Epithelial cell of esophagus (primary cell): ENCODE data around the gene ASZ1.

Source experiments
- DNase-seq: peaks from one replicate; pipeline ENCODE4 v3.0.0; 2010; ENCODE audit warnings: low read depth
- H3K4me3 ChIP-seq: 2 replicates; pipeline ENCODE4 v1.5.1; 2011; ENCODE audit warnings: mild to moderate bottlenecking, low read length, control low read depth
- TF ChIP-seq, protein P1 (sequence below): IDR thresholded peaks from 2 replicates; pipeline ENCODE4 v1.5.1; 2011; ENCODE audit warnings: low read depth, mild to moderate bottlenecking, low read length, control low read depth, inconsistent platforms; ENCODE audit not compliant: insufficient read depth; ENCODE audit errors: missing control alignments

The ASZ1 gene

DNA sequence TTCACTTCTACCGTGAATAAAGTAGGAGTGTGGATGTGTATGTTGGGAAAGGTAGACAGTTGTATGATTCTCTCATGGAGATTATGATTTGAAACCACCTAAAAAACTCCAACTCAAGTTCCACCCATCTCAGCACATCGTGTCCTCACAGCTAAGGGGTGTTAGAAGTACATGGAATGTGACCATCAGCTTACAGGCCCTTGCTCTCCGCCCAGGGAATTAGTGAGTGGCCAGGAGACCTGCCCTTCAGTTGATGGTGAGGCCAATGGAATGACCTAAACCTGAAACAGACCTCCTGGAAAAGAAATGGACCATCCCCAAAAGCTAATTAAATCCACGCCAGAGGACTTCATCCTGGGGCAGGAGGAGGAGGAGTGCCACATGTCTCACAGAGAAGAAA is 102.3 kb downstream of the ASZ1 start:
- TF ChIP-seq, protein P1, sequence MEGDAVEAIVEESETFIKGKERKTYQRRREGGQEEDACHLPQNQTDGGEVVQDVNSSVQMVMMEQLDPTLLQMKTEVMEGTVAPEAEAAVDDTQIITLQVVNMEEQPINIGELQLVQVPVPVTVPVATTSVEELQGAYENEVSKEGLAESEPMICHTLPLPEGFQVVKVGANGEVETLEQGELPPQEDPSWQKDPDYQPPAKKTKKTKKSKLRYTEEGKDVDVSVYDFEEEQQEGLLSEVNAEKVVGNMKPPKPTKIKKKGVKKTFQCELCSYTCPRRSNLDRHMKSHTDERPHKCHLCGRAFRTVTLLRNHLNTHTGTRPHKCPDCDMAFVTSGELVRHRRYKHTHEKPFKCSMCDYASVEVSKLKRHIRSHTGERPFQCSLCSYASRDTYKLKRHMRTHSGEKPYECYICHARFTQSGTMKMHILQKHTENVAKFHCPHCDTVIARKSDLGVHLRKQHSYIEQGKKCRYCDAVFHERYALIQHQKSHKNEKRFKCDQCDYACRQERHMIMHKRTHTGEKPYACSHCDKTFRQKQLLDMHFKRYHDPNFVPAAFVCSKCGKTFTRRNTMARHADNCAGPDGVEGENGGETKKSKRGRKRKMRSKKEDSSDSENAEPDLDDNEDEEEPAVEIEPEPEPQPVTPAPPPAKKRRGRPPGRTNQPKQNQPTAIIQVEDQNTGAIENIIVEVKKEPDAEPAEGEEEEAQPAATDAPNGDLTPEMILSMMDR, result no peak
- DNase-seq, result no peak
- H3K4me3 ChIP-seq, result no peak overlapping the region

DNA sequence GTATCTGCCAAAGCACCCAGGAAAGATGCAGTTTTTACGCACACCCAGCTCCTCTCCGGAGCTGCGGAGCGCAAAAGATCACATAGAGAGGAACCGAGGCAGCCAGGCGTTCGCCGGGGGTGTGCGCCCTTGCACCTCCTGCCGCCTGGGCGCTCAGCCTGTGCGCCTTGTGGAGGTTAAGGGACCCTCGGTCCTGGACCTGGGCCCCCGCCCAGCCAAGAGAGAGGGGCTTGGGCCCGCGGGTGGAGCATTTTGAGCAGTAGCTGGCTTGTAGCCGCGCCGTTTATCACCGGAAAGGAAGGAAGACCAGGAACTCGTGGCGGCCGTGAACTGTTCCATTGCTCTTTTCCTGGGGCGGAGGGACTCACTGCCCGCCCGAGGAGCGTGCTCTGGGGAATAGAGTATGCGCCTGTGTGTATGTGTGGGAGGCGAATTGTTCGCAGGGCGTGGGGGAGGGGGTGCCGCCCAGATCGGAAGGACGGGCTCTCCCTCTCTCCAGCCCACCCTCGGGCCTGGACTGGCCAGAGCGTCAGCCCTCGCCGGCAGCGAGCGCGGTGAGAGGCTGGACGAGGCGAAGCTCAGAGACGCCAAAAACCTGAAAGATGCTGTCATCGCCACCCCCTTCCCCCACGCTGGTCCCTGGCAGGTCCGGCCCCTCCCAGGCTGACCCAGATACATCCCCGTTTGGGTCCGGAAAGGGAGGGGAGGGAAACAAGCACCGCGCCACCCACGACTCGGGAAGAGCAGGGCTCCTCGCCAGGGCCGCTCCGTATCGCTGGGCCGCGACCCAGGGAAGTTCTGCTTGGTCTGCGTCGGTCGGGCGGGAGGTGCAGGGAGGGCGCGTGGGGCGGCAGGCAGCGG is 103.2 kb downstream of the ASZ1 start:
- TF ChIP-seq, protein P1, result no peak
- H3K4me3 ChIP-seq, result peak overlapping the region; percentile 32
- peak; percentile 23 for DNase-seq

DNA sequence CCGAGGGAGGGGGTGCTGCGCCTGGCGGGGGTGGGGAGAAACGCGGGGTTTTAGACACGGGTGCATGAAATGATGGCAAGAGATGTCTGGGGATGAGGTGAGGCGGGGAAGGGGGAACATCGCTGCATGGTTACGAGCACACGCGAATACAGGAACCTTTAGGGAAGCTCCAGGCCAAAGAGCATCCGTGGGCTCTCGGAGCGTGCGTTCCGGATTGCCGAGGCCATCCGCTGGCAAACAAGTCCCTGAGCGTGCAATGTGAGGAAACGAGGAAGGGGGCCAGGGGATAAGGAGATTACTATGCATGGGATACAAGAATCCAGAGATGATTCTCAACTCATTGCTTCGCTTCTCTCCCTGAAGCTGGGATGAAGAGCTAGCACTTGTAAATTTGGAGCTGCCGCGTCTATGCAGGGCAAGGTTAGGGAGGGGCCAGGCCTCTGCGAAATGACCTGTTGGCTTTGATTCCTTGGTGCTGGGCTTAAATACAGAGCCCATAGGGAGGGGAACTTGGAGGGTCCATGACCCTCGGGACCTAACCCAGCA is 103.9 kb downstream of the ASZ1 start:
- peak; percentile 19 for DNase-seq
- TF ChIP-seq, protein P1, result no peak
- no peak overlapping the region for H3K4me3 ChIP-seq

DNA sequence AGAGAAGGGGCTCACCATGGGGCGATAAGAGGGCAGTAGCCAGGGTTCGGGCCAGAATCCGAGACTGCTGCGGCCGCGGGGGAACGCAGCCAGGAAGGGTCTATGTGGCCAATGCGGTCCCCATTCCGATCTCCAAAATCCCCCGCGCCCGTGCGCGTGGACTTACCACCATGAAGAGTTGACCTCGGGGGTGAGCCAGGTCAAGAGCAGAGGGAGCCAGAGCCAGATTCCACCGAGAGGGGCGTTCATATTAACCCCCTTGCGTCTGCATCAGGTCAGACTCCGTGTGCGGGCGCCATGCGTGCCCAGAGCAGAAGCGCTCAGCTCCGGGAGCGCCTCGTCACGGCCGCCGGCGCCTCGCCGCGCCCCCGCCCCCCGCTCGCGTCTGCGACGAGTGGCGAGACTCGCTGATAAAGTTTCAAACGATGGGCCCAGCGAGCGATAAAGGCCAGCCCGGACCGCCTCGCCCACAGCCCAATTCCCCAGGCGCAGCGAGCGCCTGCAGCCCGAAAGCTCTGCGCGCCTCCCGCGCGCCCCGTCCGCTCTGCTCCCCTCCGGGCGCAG is 104.5 kb downstream of the ASZ1 start, which contains the start of gene WNT2:
WNT2 (minus strand) TSS at position 318 of the 564 bp plus-strand sequence; CDS start at position 249, 69 bp downstream.
- peak; percentile 8 for DNase-seq
- H3K4me3 ChIP-seq, result peak within 1 kb of the TSS; percentile 32
- TF ChIP-seq, protein P1, result no peak

DNA sequence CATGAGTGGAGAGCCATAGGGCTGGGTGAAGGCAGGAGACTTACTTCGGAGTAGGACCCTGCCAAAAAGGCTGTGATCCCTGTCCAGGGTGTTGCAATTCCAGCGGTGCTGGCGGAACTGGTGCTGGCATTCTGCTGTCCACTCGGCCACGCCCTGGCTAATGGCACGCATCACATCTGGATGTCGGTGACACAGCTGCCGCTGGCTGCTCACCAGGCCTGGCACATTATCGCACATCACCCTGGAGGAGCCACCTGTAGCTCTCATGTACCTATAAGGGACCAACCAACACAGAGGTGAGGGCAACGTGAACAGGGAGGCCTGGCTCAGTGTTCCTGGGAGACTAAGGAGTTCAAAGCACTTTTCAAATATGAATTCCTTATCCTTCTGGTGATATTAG is 106.8 kb downstream of the ASZ1 start:
- DNase-seq, result no peak
- H3K4me3 ChIP-seq, result no peak overlapping the region
- TF ChIP-seq, protein P1, result no peak

DNA sequence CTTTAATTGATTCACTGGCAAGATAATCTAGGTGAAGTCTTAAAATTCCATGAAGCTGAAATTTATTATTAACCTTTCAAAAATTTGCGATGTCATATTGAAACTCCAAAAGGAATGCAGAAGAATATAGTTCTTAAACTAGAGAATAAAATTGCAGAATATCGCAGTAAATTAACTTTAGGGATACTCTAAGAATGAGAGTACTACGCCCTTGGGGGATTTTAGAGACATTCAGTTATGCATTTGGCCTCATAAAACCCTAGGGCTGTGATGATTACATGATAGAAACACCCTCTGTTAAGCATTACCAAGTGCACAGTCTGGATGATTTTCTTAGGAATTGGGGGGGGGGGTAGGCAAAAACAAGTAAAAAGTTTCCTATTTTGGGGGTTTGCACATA is 108.1 kb downstream of the ASZ1 start:
- no peak for DNase-seq

More for the DNA sequence above, 108.1 kb downstream of the ASZ1 start:
- TF ChIP-seq, protein P1, result no peak
- no peak overlapping the region for H3K4me3 ChIP-seq
